Transverse colon (tissue), 4 donors: ENCODE results near the gene RELN. TPM values are rescaled to one million over a fixed set of nuclear protein-coding genes. Genes with fewer than 3 reads are reported as not detected.

Source experiments
- DNase-seq: peaks from one replicate; pipeline ENCODE4 v3.0.0-alpha.2; 2019
- H3K27ac ChIP-seq, 4 donors: fragments of 200-600 bp; sonication (generic); 2 replicates each; pipeline ENCODE4 v1.5.1; 2016 to 2018; ENCODE audit warnings: inconsistent platforms in 4 of 4
- H3K27me3 ChIP-seq: fragments of 200-600 bp; sonication (generic); 2 replicates; pipeline ENCODE4 v1.5.1; 2017; ENCODE audit warnings: inconsistent platforms
- H3K36me3 ChIP-seq, 4 donors: fragments of 200-600 bp; sonication (generic); 2 replicates each; pipeline ENCODE4 v1.5.1; 2017 to 2019; ENCODE audit warnings: inconsistent platforms in 4 of 4
- H3K4me1 ChIP-seq, 4 donors: fragments of 200-600 bp; sonication (generic); 2 replicates each; pipeline ENCODE4 v1.5.1; 2017 to 2020; ENCODE audit warnings: inconsistent platforms in 4 of 4
- H3K4me3 ChIP-seq, 4 donors: fragments of 200-600 bp; sonication (generic); 1 replicate in 1 of 4; 2 replicates in 3 of 4; pipeline versions ENCODE4 v1.5.1 to v1.6.1; 2017 to 2019; ENCODE audit warnings: inconsistent platforms in 4 of 4
- H3K9me3 ChIP-seq, 2 donors: fragments of 200-600 bp; sonication (generic); 2 replicates each; pipeline ENCODE4 v1.5.1; 2017 to 2019; ENCODE audit warnings: inconsistent platforms in 2 of 2
- CTCF ChIP-seq, 5 experiments: fragments of 200-600 bp in 3 of 5; fragments of 450-650 bp in 2 of 5; sonication (generic) in 3 of 5; IDR thresholded peaks; 1 replicate in 2 of 5; 2 replicates in 3 of 5; pipeline ENCODE4 v1.5.1; 2016 to 2017; ENCODE audit warnings: antibody characterized with exemption in 5 of 5, inconsistent platforms in 3 of 5, mild to moderate bottlenecking in 2 of 5, moderate library complexity in 1 of 5
- EP300 ChIP-seq: sonication (generic); formaldehyde crosslinking; IDR thresholded peaks from one replicate; pipeline ENCODE4 v1.6.1; 2017; ENCODE audit warnings: antibody characterized with exemption, low read depth
- POLR2A ChIP-seq: fragments of 450-650 bp; IDR thresholded peaks from one replicate; pipeline ENCODE4 v1.6.1; 2016; ENCODE audit warnings: antibody characterized with exemption, mild to moderate bottlenecking, moderate library complexity
- POLR2AphosphoS5 ChIP-seq, 3 donors: sonication (generic); formaldehyde crosslinking; IDR thresholded peaks; one replicate each; pipeline ENCODE4 v1.6.1; 2016; ENCODE audit warnings: antibody characterized with exemption in 3 of 3
- WGBS, 2 donors: methylation state at CpG; one replicate each; pipeline ENCODE4 v1.1.5; 2018; ENCODE audit warnings: low coverage in 1 of 2; 5-methylcytosine and 5-hydroxymethylcytosine counted together
- in situ Hi-C, 4 donors: fragments of 200-750 bp; cut with MboI; loops; one replicate each; pipeline versions ENCODE4 v1.15.0 to v1.15.1; 2017; ENCODE audit warnings: low sequenced_read_pairs in 3 of 4, low pct_ligation_motif_present in 1 of 4, low pct_unique_long_range_greater_than_20kb in 1 of 4
- intact Hi-C: fragments of 100-400 bp; cut with DNase I; formaldehyde crosslinking; loops from one replicate; pipeline ENCODE4 v1.15.1; 2023; ENCODE audit warnings: low total_unique reads
- total RNA-seq, 4 donors: library from RNA; depleted of rRNA; stranded (reverse); fragments of >200 nt; gene quantifications; one replicate each; pipeline ENCODE4 v1.1.0, GENCODE V29; 2016

Gene RELN
- total RNA-seq, 4 donors from 2014 or later: 1.00 to 2.7 (median 1.5) TPM; not detected in 1

DNA sequence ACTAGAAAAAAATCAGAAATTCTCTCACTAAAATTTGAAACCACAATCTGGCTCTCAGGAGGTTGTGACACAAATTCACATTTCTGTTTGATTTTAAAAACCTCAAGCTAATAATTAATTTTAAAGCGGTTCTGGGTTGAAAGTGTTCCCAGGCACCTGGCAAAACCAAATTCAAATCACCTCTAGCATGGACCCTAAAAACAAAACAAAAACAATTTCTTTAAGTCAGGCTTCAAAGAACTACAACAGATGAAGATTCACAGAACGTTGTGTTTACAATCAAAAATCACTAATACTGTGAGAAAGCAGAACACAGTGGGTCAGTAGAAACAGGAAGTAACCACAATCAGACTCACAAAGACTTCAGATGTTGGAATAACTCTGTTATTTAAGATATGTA, 7.2 kb upstream of the RELN start:
- WGBS, 2 donors: 57 to 63% methylated on average over 2 of the region's 2 CpGs
- no peak for DNase-seq
- Histone ChIP-seq H3K4me1 (no peaks in the 10 kb centered on the region), H3K4me3 (no peak overlapping the region), H3K27ac (no peak overlapping the region), H3K27me3 (peaks cover 15% of the 10 kb centered on the region), H3K9me3 (no peaks in the 10 kb centered on the region), H3K36me3 (no peaks in the 10 kb centered on the region)
- TF ChIP-seq EP300 (no peak), POLR2AphosphoS5 (IDR thresholded peaks at IDR 0.05) (no peak)
- in situ Hi-C loops (no loop called here), intact Hi-C loops (no loop called here)

- H3K4me3 ChIP-seq: no peak overlapping the region
- in situ Hi-C loops (no loop called here), intact Hi-C loops (no loop called here)
- no peak overlapping the region for H3K27ac ChIP-seq
- H3K27me3 ChIP-seq: peaks cover 21% of the 10 kb centered on the region
- TF ChIP-seq EP300 (no peak), POLR2AphosphoS5 (IDR thresholded peaks at IDR 0.05) (no peak), CTCF (IDR thresholded peaks at IDR 0.05) (no peak), POLR2A (no peak)
- DNase-seq: no peak
- no peaks in the 10 kb centered on the region for H3K9me3 ChIP-seq
- H3K4me1 ChIP-seq: no peaks in the 10 kb centered on the region
- no peaks in the 10 kb centered on the region for H3K36me3 ChIP-seq
- WGBS, 2 donors: 62 to 70% methylated on average over 2 to 4 of the region's 4 CpGs
These were observed 6.6 kb upstream of the RELN start for GRCh38 chr7:103996017-103996551.

DNA sequence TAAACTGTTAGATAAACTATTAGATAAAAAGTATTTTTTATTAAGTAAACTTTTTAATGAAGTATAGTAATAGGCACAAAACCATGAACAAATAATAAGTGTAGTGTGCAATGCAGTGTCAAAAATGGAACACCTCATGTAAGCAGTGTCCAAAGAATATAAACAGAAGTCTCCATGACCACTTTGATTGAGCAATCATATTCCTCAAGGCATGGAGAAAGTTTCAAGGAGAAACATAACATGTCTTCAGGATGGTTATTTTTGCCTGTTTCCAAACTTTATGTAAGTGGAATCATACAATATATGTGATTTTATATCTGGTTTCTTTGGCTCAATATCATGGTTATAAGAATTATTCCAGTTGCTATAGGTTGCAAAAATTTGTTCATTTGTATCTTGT, 6.1 kb upstream of the RELN start:
- Histone ChIP-seq H3K4me1 (no peaks in the 10 kb centered on the region), H3K27ac (no peak overlapping the region), H3K27me3 (peaks cover 26% of the 10 kb centered on the region), H3K9me3 (no peaks in the 10 kb centered on the region), H3K4me3 (no peak overlapping the region), H3K36me3 (no peaks in the 10 kb centered on the region)
- no peak for DNase-seq
- TF ChIP-seq POLR2A (no peak), CTCF (IDR thresholded peaks at IDR 0.05) (no peak)
- intact Hi-C loops: no loop called here
- in situ Hi-C loops: no loop called here

DNA sequence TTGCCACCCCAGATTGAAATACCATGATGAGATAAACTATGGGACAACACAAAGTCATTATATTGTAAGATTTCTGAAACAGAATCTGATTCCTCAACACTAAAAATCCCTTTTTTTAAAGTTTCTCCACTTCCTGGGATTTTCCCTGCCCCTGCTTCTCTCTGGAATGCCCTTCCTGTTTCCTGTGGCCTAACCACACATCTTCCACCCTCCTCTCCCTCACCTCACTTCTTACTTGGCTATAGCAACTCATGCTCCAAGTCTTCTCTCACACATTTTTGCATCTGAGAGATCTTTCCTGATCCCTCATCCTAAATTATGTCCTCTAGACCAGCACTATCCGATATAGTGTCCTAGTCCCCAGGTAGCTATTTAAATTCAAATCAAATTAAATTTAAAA, 4.1 kb upstream of the RELN start:
- Histone ChIP-seq H3K4me3 (no peak overlapping the region), H3K4me1 (peaks cover 0 to 13% (median 11%) of the 10 kb centered on the region in 4 donors), H3K27me3 (peaks cover 45% of the 10 kb centered on the region), H3K27ac (no peak overlapping the region), H3K36me3 (no peaks in the 10 kb centered on the region), H3K9me3 (no peaks in the 10 kb centered on the region)
- in situ Hi-C loops: no loop called here
- 90 to 94% methylated on average over 1 of the region's 1 CpG for WGBS, 2 donors
- intact Hi-C loops: no loop called here
- DNase-seq: no peak
- TF ChIP-seq POLR2A (no peak), CTCF (IDR thresholded peaks at IDR 0.05) (no peak), EP300 (no peak), POLR2AphosphoS5 (IDR thresholded peaks at IDR 0.05) (no peak)

DNA sequence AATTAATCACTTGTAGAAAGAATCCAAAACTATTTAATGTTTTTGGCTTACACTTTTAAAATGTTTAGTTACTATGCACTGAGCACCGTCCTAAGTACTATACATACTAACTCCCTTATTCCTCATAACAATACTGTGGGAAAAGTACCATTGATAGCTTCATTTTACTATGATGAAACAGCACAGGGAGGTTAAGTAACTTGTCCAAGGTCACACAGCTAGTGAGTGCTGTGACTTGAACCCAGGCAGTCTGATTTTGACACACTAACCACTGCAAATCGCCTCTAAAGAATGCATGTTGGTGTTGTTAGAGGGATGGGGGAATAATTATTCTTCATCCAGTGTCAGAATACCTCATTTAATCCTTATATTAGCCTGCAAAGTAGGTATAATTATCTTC, 1.9 kb upstream of the RELN start:
- intact Hi-C loops: no loop called here
- Histone ChIP-seq H3K27ac (no peak overlapping the region), H3K27me3 (peaks cover 64% of the 10 kb centered on the region), H3K4me1 (peaks cover 0 to 13% (median 11%) of the 10 kb centered on the region in 4 donors), H3K4me3 (no peak overlapping the region), H3K9me3 (no peaks in the 10 kb centered on the region), H3K36me3 (no peaks in the 10 kb centered on the region)
- WGBS, 2 donors: 45 to 59% methylated on average over 2 of the region's 2 CpGs
- TF ChIP-seq EP300 (no peak), POLR2AphosphoS5 (IDR thresholded peaks at IDR 0.05) (no peak), POLR2A (no peak), CTCF (IDR thresholded peaks at IDR 0.05) (no peak)
- in situ Hi-C loops: no loop called here
- no peak for DNase-seq
